Measurements from ENCODE around the gene C2orf76.
A peak's percentile ranks its signal among the peaks of the same experiment; 100 is the strongest.
"Not testable (repeated sequence)": the region's sequence is repeated elsewhere in the genome, so short reads cannot be mapped to it uniquely, and the experiment has no call there.

C2orf76 gene

DNA sequence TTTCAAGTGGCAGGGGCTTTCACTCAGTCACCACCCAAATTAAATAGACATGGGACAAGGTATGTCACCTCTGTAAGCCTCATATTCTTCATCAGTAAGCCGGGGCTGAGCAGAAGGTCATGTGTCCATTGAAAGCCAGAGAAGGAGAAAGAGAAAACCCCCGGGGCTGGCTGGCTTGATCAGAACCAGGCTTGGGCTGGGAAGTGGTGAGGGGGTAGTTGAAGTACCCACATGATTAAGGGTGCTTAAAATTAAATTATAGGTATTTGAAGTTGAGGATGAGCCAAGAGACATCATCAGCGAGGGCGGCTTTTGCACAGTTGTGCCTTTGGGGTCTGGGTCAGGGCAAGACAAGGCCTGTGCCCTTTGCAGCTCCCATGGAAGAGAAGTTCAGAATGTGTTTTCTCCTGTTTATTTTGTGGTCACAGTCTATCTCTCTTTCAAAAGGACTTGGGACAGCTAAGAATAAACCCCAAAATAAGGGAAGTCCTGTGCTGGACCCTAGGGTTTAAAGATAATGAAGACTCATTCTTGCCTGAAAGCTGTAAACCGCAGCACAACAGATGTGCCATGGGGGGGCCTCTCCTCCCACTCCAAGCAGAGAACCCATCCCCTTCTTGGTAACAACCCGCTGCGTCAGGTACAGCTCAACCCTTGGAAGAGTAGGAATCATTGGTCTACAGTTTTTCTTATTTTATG lies 10.8 kb upstream of the C2orf76 start:
- DNase-seq: no peak

DNA sequence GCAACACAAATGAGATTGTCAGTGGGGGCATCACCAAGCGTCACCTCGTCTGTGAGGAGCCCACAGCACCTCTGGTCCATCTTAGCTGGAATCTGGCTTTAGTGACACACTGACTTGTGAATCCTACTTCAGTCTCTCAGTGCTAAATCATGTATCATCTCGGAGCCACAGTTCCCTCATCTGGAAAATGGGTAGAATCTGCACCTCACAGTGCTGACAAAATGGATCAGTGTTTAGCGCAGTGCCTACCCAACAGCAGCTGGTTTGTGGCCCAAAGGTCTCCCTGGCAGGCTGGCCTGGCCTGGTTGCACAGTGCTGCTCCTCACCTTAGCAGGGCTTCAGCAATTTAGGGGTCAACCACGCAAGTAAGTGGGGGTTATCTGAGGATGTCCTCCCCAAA lies 10.2 kb upstream of the C2orf76 start:
- no peak for DNase-seq

DNA sequence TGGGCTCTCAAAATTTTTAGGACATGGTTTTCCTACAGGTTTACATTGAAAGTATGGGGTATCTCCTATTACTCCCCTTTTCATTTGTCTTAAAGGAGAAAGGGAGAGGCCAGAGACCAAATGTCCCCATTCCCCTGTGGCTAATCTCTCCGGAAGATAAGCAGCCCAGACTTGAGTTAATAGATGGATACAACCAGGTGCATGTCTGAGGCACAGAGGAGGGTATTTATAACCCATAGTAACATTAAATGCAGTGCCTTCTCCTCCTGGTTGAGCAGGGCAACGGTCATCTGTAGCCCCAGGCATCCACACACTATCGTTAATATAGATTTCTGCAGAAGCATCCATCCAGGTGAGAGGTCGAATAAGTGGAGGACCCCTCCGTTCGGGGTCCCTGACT lies 9.8 kb upstream of the C2orf76 start:
- DNase-seq: not testable (repeated sequence)

GRCh38 chr2:119373907-119374745 lies 7.5 kb upstream of the C2orf76 start:
- DNase-seq: not testable (repeated sequence)

DNA sequence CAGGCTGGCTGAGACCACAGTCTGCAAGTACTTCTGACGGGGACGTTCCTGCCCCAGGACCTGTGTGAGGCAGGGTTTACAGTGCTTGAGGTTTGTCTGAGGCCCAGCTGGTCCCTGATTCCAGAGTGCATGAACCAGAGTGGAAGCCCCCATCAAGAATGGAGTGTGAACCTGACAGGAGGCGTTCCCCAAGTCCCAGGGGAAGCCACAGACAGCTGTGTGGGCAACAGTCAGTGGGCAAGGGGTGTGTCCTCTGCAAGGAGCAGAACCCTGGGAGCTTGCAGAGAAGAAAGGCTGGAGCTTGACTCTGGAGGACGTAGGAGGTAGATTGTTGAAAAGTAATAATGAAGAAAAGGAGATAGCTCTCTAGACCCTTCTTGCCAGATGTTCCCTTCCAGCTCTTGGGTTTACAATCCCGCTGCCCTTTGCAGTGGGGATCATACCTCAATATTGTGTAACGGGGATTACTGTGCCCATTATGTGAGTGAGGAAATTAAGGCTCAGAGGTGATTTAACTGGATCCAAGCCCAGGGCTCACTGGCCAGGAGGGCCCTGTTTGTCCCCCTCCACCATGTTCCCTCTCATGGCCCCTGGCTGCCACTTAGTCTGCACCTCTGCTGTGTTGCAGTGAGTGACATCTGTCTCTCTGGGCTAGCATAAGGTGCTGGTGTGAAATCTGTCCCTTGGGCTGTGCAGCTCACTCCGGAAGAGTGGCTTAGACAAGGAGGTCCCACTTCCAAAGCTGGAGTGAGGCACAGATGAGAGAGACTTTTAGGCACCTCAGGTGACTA lies 6.3 kb upstream of the C2orf76 start:
- no peak for DNase-seq

DNA sequence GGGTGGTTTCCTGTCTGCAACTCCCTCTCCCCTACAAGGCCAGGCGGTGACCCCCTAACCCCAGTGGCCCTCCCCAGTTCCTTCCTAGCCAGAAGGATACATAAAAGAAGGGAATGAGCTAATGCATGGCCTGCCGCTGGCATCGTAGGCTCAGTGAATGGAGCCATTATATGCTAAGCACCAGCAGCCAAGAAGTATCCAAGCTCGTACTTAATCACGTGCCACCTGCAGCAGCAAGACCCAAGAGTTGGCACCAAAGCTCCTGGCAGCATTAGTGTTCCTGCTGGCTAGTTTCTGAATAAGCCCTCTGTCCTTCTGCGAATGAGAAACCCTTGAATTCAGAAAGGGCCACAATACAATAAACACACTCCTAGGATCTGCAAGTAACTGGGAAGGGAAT lies 4.5 kb upstream of the C2orf76 start:
- DNase-seq: peak; percentile 88

- DNase-seq: peak; percentile 19
These were observed 3.2 kb upstream of the C2orf76 start for GRCh38 chr2:119369845-119370244.

GRCh38 chr2:119367472-119368099 lies 952 bp upstream of the C2orf76 start:
- peak; percentile 61 for DNase-seq

GRCh38 chr2:119366161-119366648 lies 429 bp downstream of the C2orf76 start:
- no peak for DNase-seq

DNA sequence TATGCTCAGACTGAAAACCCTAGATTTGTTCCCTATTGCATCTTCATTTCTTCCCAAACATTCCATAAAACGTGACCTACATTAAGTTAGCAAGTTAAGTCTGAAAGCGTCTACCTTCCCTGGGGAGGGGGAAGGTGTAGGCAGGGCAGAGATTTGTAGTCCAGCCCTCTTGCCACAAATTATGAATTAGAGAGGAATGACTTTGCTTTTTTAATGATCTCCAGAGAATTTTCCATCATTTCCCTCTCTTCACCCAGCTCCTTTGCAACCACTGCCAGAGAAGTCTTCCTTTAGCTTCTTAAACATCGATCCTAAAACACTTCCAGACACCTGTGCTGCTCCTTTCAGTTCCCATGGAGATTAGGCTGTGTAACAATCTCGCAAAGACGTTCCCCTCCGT lies 1.2 kb downstream of the C2orf76 start:
- no peak for DNase-seq

DNA sequence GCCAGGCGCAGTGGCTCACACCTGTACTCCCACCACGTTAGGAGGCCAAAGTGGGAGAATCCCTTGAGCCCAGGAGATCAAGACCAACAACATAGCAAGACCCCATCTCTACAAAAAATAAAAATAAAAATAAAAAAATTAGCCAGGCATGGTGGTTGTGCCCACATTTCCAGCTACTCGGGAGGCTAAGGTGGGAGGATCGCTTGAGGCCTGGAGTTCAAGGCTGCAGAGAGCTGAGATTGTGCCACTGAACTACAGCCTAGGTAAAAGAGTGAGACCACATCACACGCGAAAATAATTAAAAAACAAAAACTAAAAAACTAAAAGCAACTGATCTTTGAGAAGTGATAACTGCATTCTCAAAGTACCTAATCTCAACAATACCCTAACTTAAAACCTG lies 1.8 kb downstream of the C2orf76 start:
- no peak for DNase-seq

DNA sequence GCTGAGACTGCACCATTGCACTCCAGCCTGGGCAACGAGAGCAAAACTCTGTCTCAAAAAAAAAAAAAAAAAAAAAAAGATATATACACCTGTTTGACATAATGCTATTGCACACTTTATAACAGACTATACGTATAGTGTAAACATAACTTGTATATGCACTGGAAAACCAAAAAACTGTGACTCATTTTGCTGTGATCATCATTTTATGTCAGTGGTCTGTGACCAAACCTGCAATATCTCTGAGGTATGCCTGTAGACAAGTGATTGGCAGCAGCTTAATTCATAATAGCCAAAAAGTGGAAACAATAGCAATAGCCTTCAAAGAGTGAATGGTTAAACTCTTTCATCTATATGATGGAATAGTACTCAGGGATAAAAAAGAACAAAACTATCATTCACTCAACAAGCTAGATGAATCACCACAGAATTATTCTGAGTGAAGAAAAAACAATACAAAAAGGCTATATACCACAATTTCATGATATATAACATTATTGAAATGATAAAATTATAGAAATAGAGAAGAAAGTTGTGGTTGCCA lies 6.1 kb downstream of the C2orf76 start:
- DNase-seq: no peak

DNA sequence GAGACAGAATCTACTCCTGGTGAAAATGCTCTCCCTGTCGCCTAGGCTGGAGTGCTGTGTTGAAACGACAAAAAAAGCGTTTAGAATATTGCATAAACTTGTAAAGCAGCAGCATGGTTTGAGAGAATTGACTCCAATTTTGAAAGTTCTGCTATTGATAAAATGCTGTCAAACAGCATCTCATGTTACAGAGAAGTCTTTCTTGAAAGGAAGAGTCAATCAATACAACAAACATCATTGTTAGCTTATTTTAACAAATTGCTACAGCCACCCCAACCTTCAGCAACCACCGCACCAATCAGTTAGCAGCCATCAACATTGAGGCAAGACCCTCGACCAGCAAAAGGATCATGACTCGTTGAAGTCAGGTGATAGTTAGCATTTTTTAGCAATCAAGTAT lies 6.9 kb downstream of the C2orf76 start:
- no peak for DNase-seq

DNA sequence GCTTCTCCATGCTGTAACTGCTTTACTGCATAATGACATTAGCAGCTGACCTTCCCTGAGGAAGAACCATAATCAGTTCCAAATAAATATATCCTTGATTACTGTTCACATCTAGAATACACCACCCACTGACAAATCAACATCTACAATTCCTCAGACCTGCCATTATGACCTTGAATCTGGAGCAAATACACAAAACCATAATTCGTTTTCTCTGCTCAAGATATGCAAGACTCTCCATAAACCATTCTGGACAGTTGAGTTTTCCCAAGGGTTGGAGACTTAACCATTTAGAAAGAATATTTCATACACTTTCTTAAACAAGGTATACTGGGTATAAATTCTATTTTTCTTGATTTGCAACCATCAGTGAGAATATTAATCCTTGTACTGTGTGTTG lies 11.8 kb downstream of the C2orf76 start:
- no peak for DNase-seq

DNA sequence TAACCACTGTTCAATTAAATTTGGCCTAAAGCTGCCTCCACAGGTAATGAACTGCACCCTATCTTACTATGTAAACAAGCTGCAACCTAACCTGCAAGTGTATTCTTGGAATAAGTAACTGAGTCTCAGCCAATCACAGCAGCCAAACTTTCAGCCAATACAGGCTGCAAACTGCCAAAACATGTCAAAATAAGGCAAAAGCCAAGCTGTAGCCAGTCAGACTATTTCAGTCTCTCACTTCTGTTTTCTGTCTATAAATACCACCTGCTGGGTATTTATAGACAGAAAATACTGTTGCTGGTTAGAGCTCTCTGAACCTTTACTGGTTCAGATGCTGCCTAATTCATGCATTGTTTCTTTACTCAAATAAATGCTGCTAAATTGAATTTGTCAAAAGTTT lies 14.3 kb downstream of the C2orf76 start:
- DNase-seq: peak; percentile 24

DNA sequence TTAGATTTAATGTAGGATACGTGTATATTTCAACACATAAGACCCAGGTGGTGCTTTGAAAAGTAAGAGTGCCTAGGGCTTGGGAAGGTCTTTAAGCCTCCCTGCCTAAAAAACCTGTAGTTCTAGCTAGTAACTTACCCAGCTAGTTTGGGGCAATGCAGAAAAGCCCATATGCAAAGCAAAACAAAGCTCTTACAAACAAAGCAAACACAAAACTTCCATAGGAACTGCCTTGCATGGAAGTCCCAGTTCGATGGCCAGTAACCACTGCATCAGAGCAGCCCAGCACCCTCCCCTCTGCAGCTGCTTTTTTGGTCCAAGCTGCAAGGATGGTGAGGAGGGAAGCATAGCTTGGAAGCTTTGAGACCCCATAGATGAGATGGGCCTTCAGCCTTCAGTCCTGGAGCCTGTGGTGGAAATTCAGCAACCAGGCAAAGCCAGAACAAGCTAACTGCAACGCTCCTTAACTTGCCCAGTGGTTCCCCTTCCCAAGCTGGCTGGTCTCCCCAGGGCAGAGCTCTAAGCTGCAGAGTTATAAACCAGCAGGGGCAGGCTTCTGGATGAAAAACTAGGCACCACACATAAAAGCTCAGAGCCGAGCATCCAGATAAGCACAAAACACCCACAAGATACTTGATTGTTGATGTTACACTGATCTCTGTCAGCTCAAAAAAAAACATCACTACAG lies 16.2 kb downstream of the C2orf76 start:
- no peak for DNase-seq

DNA sequence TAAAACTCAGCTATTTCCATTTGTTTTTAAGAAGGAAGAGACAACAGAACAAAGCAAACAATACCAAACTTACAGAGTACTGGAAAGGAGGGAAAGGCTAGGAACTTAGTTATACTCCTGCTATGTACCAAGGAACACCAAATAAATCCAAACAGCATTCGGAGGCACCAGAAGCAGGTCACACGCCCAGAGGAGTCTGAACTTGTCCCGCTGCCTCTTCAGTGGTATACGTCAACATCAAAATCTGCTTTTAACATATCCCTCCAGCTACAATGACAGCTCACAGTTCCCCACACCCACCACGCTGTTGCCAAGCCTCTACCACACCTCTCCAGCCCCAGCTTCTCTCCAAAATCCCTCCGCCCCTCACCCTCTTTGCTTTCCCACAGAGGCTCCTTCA lies 17.3 kb downstream of the C2orf76 start:
- no peak for DNase-seq

GRCh38 chr2:119341684-119342083 lies 24.9 kb downstream of the C2orf76 start:
- no peak for DNase-seq

- DNase-seq: no peak
These were observed 27.1 kb downstream of the C2orf76 start for GRCh38 chr2:119339562-119339923.

DNA sequence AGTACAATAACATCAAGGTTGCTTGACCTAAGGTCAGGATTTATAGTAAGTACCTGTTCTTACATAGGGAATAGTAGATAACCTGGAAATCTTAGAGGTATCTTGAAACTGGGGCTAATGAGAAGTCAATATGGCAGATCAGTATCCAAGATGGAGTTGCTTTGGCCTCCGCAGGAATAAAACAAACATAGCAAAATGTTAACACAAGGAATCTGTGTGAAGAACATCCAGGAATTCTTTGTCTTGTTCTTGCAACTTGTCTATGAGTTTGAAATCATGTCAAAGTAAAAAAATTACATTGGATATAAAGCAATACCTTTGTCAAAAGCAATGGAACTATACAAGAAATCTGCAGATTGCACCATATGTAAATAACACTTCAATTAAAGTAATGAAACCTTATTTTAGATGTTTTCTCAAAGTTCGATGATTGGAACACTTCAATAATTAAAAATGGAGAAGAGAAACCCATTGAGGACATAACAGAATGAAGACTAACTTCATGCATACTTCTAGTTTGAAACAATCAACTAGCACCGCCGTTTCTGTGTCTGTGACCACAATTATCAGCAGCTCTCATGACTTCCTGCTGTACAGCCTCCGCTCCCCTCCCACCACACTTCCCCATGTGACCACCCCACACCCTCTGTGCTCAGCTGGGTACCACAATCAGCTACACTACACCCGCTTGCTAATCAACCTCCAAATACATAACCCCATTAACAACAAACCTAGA lies 27.6 kb downstream of the C2orf76 start:
- no peak for DNase-seq

DNA sequence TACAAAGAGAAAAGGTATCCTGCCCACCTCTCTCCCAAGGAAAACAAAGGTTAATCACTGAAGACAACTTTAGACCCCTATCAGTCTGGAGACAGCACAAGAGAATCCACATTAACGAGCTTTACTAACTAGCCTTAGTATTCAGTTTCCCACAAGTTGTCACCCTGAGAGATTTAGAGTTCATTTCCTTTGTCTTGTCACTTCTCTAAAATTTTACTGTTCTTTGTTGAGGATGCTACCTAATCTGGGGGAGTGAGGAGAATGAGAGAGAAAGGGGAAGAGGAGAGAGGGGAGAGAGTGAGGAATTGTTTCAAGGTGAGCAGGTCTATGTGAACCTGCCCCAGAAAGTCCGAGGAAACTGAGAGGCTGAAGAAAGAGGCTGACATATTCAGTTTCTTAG lies 28.4 kb downstream of the C2orf76 start:
- DNase-seq: no peak

Data from midbrain (tissue), 1 donor.